GM10266 (cell line): Measurements from ENCODE around the gene PDGFRA.
"Not testable (repeated sequence)": the region's sequence is repeated elsewhere in the genome, so short reads cannot be mapped to it uniquely, and the experiment has no call there.

Experiments
- DNase-seq: peaks from one replicate; pipeline ENCODE4 v3.0.0; 2012; ENCODE audit errors: extremely low spot score
- CTCF ChIP-seq: IDR thresholded peaks from 2 replicates; pipeline ENCODE4 v1.5.1; 2012; ENCODE audit warnings: mild to moderate bottlenecking, low read depth; ENCODE audit not compliant: control insufficient read depth, insufficient read depth; ENCODE audit errors: missing control alignments

PDGFRA gene

GRCh38 chr4:54337009-54337408, 107.9 kb downstream of the PDGFRA start:
- DNase-seq: no peak
- no peak for TF ChIP-seq CTCF

GRCh38 chr4:54342067-54342466, 113.0 kb downstream of the PDGFRA start:
- not testable (repeated sequence) for DNase-seq
